SU-DHL-6 (cell line): Measurements from ENCODE around the gene VWA8.

Experiments
- H2AFZ ChIP-seq: fragments of 200-600 bp; sonication (generic); 2 replicates; pipeline ENCODE4 v1.6.1; 2014; ENCODE audit warnings: low read depth, mild to moderate bottlenecking, moderate library complexity, mixed read lengths, antibody characterized with exemption, low read length; ENCODE audit not compliant: severe bottlenecking
- H3F3A ChIP-seq: fragments of 200-600 bp; shearing (Covaris generic); 2 replicates; pipeline ENCODE4 v1.6.0; 2016; ENCODE audit warnings: antibody characterized with exemption, mild to moderate bottlenecking; ENCODE audit not compliant: insufficient read depth
- H3K27ac ChIP-seq: fragments of 200-600 bp; sonication (generic); 2 replicates; pipeline ENCODE4 v1.5.1; 2016; ENCODE audit warnings: low read depth, mild to moderate bottlenecking, low read length, moderate library complexity, mixed read lengths
- H3K27me3 ChIP-seq: fragments of 200-600 bp; sonication (generic), shearing (Covaris generic); 2 replicates; pipeline ENCODE4 v1.6.0; 2014; ENCODE audit warnings: mild to moderate bottlenecking, low read length
- H3K36me3 ChIP-seq: fragments of 200-600 bp; sonication (generic); 2 replicates; pipeline ENCODE4 v1.6.1; 2014; ENCODE audit warnings: mild to moderate bottlenecking, low read length, mixed read lengths
- H3K4me2 ChIP-seq: fragments of 300-600, 200-600 bp; shearing (Covaris generic), sonication (generic); 2 replicates; pipeline ENCODE4 v1.6.0; 2014; ENCODE audit warnings: low read length, low read depth, mild to moderate bottlenecking; ENCODE audit not compliant: poor library complexity, severe bottlenecking
- H3K4me3 ChIP-seq: fragments of 200-600 bp; sonication (generic); 2 replicates; pipeline ENCODE4 v1.5.1; 2014; ENCODE audit warnings: antibody characterized with exemption, low read length, mild to moderate bottlenecking, mixed read lengths; ENCODE audit not compliant: insufficient read depth, poor library complexity, severe bottlenecking
- H3K79me2 ChIP-seq: fragments of 200-600 bp; sonication (generic); 2 replicates; pipeline ENCODE4 v1.6.1; 2014; ENCODE audit warnings: mild to moderate bottlenecking, low read length, moderate library complexity; ENCODE audit not compliant: insufficient read depth
- H3K9ac ChIP-seq: fragments of 200-600 bp; sonication (generic); 2 replicates; pipeline ENCODE4 v1.7.0; 2014; ENCODE audit warnings: mild to moderate bottlenecking, low read length
- H3K9me2 ChIP-seq: fragments of 200-600 bp; sonication (generic); replicated peaks from 2 replicates; pipeline ENCODE4 v1.6.1; 2014; ENCODE audit warnings: low read length; ENCODE audit not compliant: insufficient read depth
- H3K9me3 ChIP-seq: fragments of 200-600 bp; sonication (generic); 2 replicates; pipeline ENCODE4 v1.6.1; 2014; ENCODE audit warnings: low read length, mixed read lengths; ENCODE audit not compliant: insufficient read depth
- H4K20me1 ChIP-seq: fragments of 200-600 bp; sonication (generic); 2 replicates; pipeline ENCODE4 v1.6.1; 2014; ENCODE audit warnings: low read depth, mild to moderate bottlenecking, antibody characterized with exemption, low read length, moderate library complexity, mixed read lengths
- CTCF ChIP-seq: fragments of 200-600 bp; sonication (generic); IDR thresholded peaks from one replicate; pipeline ENCODE4 v1.5.1; 2017; ENCODE audit warnings: antibody characterized with exemption, mild to moderate bottlenecking, low read length, moderate library complexity; ENCODE audit not compliant: insufficient read depth, poor library complexity, severe bottlenecking
- EZH2phosphoT487 ChIP-seq: fragments of 200-600 bp; sonication (generic), shearing (Covaris generic); conservative IDR thresholded peaks from 2 replicates; pipeline ENCODE4 v1.6.1; 2018; ENCODE audit warnings: mild to moderate bottlenecking, antibody characterized with exemption, low read length, moderate library complexity, mixed read lengths

Gene VWA8

GRCh38 chr13:41608111-41608838 lies 352.6 kb downstream of the VWA8 start:
- no peak overlapping the region for H3K27ac ChIP-seq
- H3K4me2 ChIP-seq = no peak overlapping the region
- no peaks in the 10 kb centered on the region for H3K27me3 ChIP-seq
- H3K9me3 ChIP-seq = no peaks in the 10 kb centered on the region
- no peak overlapping the region for H3K9ac ChIP-seq
- no peaks in the 10 kb centered on the region for H4K20me1 ChIP-seq
- no peak for TF ChIP-seq EZH2phosphoT487
- TF ChIP-seq CTCF = no peak
- no peak overlapping the region for H3K4me3 ChIP-seq
- H3K9me2 ChIP-seq = no peaks in the 10 kb centered on the region
- H3K36me3 ChIP-seq = no peaks in the 10 kb centered on the region
- no peak overlapping the region for H2AFZ ChIP-seq
- H3K79me2 ChIP-seq = no peaks in the 10 kb centered on the region
- H3F3A ChIP-seq = no peaks in the 10 kb centered on the region

GRCh38 chr13:41606646-41607045 lies 354.3 kb downstream of the VWA8 start:
- no peak overlapping the region for H3K9ac ChIP-seq
- no peak for TF ChIP-seq CTCF
- no peak for TF ChIP-seq EZH2phosphoT487
- H3K9me2 ChIP-seq = no peaks in the 10 kb centered on the region
- H3K79me2 ChIP-seq = no peaks in the 10 kb centered on the region
- no peak overlapping the region for H3K4me3 ChIP-seq
- H3K27ac ChIP-seq = no peak overlapping the region
- no peaks in the 10 kb centered on the region for H3K27me3 ChIP-seq
- H3K9me3 ChIP-seq = no peaks in the 10 kb centered on the region
- H4K20me1 ChIP-seq = no peaks in the 10 kb centered on the region
- H3K4me2 ChIP-seq = no peak overlapping the region
- no peaks in the 10 kb centered on the region for H3F3A ChIP-seq
- no peak overlapping the region for H2AFZ ChIP-seq
- H3K36me3 ChIP-seq = no peaks in the 10 kb centered on the region

- Histone ChIP-seq H3K9me2 (no peaks in the 10 kb centered on the region), H3K79me2 (no peaks in the 10 kb centered on the region), H2AFZ (no peak overlapping the region), H3K4me3 (no peak overlapping the region), H3K36me3 (no peaks in the 10 kb centered on the region), H3F3A (no peaks in the 10 kb centered on the region), H3K4me2 (no peak overlapping the region), H3K27ac (no peak overlapping the region), H4K20me1 (no peaks in the 10 kb centered on the region), H3K9ac (no peak overlapping the region), H3K27me3 (no peaks in the 10 kb centered on the region), H3K9me3 (no peaks in the 10 kb centered on the region)
- TF ChIP-seq CTCF (no peak), EZH2phosphoT487 (no peak)
These were observed 355.3 kb downstream of the VWA8 start for GRCh38 chr13:41605319-41606285.
